Measurements from ENCODE around the gene FAM124B. TPM values are rescaled to one million over a fixed set of nuclear protein-coding genes. Genes with fewer than 3 reads are reported as not detected.

The FAM124B gene
- total RNA-seq, 2 experiments from 2014 or later = 0.25 TPM; not detected in 1

DNA sequence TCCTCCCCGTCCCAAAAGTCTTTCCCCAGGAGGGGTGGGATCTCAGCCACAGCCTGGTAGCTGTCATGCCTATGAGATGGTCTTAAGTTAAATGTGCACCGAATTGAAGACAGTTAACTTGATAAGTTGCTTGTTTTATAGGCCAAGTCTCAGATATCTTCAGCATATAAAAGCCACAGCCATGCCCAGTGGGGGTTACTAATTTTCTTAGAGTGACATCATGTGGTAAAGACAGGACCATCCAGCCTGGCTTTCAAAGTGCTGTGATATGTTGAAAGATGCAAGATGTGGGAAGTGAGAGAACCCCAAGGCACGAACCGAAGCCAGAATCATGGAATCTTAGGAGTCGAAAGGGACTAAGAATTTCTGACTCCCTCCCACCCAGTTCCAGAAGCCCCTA, 42.1 kb upstream of the FAM124B start:
- TF ChIP-seq, protein P1, sequence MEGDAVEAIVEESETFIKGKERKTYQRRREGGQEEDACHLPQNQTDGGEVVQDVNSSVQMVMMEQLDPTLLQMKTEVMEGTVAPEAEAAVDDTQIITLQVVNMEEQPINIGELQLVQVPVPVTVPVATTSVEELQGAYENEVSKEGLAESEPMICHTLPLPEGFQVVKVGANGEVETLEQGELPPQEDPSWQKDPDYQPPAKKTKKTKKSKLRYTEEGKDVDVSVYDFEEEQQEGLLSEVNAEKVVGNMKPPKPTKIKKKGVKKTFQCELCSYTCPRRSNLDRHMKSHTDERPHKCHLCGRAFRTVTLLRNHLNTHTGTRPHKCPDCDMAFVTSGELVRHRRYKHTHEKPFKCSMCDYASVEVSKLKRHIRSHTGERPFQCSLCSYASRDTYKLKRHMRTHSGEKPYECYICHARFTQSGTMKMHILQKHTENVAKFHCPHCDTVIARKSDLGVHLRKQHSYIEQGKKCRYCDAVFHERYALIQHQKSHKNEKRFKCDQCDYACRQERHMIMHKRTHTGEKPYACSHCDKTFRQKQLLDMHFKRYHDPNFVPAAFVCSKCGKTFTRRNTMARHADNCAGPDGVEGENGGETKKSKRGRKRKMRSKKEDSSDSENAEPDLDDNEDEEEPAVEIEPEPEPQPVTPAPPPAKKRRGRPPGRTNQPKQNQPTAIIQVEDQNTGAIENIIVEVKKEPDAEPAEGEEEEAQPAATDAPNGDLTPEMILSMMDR (IDR thresholded peaks at IDR 0.05) = no peak
- Mint-ChIP-seq H3K27me3 (peaks cover 37% of the 10 kb centered on the region), H3K4me3 (no peak overlapping the region), H3K27ac (no peak overlapping the region), H3K4me1 (ENCODE audit: low read depth) (peaks cover 10% of the 10 kb centered on the region), H3K9me3 (no peaks in the 10 kb centered on the region), H3K36me3 (ENCODE audit: low read depth) (no peaks in the 10 kb centered on the region)
- POLR2A ChIA-PET = no interaction called here
- ATAC-seq = no peak
- DNase-seq = no peak
- CTCF ChIA-PET = no interaction called here
- intact Hi-C loops (cut with micrococcal nuclease) = no loop called here

DNA sequence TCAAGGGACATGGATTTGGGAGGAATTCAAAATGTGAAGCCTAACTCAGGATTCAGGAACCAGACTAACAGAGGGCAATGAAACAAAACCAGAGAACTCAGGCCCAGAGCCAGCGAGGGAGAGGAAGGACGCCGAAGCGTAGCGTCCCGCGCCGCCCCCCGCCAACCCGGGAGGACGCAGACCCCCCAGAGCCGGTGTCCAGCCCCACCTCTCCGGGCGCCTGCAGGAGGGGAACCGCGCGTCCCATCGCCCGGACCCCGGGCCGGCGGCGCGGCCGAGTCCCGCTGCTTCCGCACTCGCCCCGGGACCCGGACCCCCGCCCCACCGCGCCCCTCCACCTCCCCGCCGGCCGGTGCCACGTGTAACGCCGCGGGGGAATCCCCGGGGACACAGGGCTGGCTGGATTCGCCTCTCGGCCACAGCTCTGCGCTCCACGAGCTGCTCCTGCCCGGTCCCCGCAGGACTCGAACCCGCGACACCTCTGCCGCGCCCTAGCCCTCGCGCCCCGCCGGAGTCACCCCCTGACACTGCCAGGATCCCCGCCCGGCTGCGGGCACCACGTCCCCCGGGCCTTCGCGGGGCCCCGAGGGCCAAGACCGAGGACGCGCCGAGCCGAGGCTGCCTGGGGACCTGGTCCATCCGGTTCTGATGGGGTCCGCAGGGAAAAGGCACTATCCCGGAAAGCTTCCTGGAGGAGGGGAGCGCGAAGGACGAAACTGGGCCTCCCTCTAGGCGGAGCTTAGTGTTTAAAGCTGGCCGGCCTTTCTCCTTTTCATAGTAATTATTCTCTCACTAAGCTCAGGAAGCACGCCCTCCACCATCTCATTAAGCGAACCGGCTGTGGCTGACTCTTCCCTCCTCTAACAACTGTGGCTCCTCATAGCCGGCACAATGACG, 40.4 kb upstream of the FAM124B start:
- H3K36me3 Mint-ChIP-seq (ENCODE audit: low read depth) = no peaks in the 10 kb centered on the region
- TF ChIP-seq, protein P1 (IDR thresholded peaks at IDR 0.05) = no peak
- peak; percentile 53 for ATAC-seq
- CTCF ChIA-PET = interaction anchor here (2.8 kb wide), 1 partner anchor 208 kb away, joined by 9 read pairs; no protein-coding TSS in a partner anchor
- H3K27ac Mint-ChIP-seq = no peak overlapping the region
- H3K9me3 Mint-ChIP-seq = no peaks in the 10 kb centered on the region
- POLR2A ChIA-PET = no interaction called here
- peaks cover 10% of the 10 kb centered on the region for H3K4me1 Mint-ChIP-seq (ENCODE audit: low read depth)
- peaks cover 37% of the 10 kb centered on the region for H3K27me3 Mint-ChIP-seq
- peak; percentile 26 for DNase-seq
- intact Hi-C loops (cut with micrococcal nuclease) = no loop called here
- peak overlapping the region; percentile 64 for H3K4me3 Mint-ChIP-seq

DNA sequence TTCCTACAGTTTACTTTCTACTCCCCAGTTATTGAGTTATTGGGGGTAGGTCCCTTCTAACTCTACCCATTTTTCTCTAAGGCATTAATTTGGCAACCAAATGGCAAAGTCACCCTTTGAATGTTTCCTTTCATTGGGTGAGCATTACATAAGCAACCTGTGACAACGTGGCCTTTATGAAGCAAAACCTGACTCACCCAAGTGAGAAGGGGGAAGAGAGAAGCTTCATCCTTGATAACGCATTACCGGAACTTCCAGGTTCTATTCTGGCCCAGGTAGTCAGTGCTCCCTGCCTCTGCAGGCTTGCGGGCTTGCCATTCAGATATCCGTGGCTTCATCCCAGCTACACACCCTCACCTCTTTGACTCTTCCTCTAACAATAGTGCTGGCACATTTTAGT, 39.1 kb upstream of the FAM124B start:
- Mint-ChIP-seq H3K9me3 (no peaks in the 10 kb centered on the region), H3K4me1 (ENCODE audit: low read depth) (peaks cover 10% of the 10 kb centered on the region), H3K27me3 (peaks cover 37% of the 10 kb centered on the region), H3K27ac (no peak overlapping the region), H3K36me3 (ENCODE audit: low read depth) (no peaks in the 10 kb centered on the region), H3K4me3 (peak overlapping the region; percentile 45)
- TF ChIP-seq, protein P1 (IDR thresholded peaks at IDR 0.05) = no peak
- DNase-seq (no peak), ATAC-seq (no peak)
- intact Hi-C loops (cut with micrococcal nuclease) = no loop called here
- CTCF ChIA-PET = interaction anchor here (0.9 to 2.8 kb wide), 3 partner anchors 8 to 210 kb away, joined by 3 to 9 read pairs (median 4); no protein-coding TSS in a partner anchor
- POLR2A ChIA-PET = no interaction called here

DNA sequence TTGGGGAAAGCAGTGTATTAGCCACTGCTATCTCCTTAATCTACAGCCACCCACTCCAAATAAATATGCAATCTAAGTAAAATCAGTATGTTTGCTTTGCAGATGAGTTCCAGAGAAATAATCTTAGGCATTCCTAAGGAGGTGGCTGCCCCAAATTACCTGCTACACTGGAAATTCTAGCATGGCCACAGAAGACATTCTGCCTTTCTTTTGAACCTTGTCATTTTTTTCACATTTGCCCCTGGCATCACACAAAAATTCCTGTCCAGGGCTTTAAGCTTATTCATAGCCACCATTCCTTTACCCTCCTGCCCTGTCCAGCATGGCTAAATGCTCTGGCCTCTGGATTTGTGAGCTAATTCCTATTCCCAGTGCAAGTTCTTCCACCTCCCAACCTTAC, 36.8 kb upstream of the FAM124B start:
- peaks cover 27% of the 10 kb centered on the region for H3K27me3 Mint-ChIP-seq
- H3K27ac Mint-ChIP-seq = no peak overlapping the region
- H3K4me1 Mint-ChIP-seq (ENCODE audit: low read depth) = peaks cover 10% of the 10 kb centered on the region
- intact Hi-C loops (cut with micrococcal nuclease) = no loop called here
- no peaks in the 10 kb centered on the region for H3K9me3 Mint-ChIP-seq
- ATAC-seq (no peak), DNase-seq (no peak)
- ChIA-PET CTCF (interaction anchor here (1.0 kb wide), 1 partner anchor 11 kb away, joined by 3 read pairs; no protein-coding TSS in a partner anchor), POLR2A (interaction anchor here (0.6 kb wide), 1 partner anchor 650 kb away, joined by 3 read pairs; no protein-coding TSS in a partner anchor)
- H3K36me3 Mint-ChIP-seq (ENCODE audit: low read depth) = no peaks in the 10 kb centered on the region
- TF ChIP-seq, protein P1 (IDR thresholded peaks at IDR 0.05) = no peak
- H3K4me3 Mint-ChIP-seq = no peak overlapping the region

DNA sequence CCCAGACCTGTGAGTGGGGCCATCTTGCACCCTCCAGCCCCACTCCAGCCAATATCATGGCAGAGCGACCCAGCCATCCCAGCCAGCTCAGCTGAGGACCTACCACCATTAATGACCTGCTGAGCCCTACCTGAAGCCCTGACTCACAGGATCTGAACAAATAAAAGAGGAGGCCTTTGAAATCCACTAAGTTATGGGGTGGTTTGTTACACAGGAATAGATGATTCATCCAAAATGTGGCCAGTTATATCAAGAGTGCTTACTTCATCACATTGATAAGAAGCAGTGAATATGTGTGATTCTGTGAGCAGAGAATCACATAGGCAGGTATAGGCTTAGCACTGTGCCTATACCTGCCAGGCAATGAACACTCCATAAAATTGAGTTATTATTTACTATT, 34.7 kb upstream of the FAM124B start:
- ATAC-seq = peak; percentile 58
- CTCF ChIA-PET = no interaction called here
- H3K9me3 Mint-ChIP-seq = no peaks in the 10 kb centered on the region
- H3K4me3 Mint-ChIP-seq = no peak overlapping the region
- intact Hi-C loops (cut with micrococcal nuclease) = no loop called here
- no peak overlapping the region for H3K27ac Mint-ChIP-seq
- TF ChIP-seq, protein P1 (IDR thresholded peaks at IDR 0.05) = no peak
- POLR2A ChIA-PET = no interaction called here
- DNase-seq = no peak
- H3K4me1 Mint-ChIP-seq (ENCODE audit: low read depth) = peaks cover 5% of the 10 kb centered on the region
- peaks cover 20% of the 10 kb centered on the region for H3K27me3 Mint-ChIP-seq
- no peaks in the 10 kb centered on the region for H3K36me3 Mint-ChIP-seq (ENCODE audit: low read depth)

Measured in activated CD8-positive, alpha-beta T cell treated with anti-CD3 and anti-CD28 coated beads for 36 hours (primary cell).